Right renal cortex interstitium (tissue), 3 donors: ENCODE data around the gene NFIB. TPM values are rescaled to one million over a fixed set of nuclear protein-coding genes. Genes with fewer than 3 reads are reported as not detected.

ENCODE experiments used
- DNase-seq, 3 donors: peaks; one replicate each; pipeline ENCODE4 v3.0.0-alpha.2; 2013; ENCODE audit warnings: low read depth in 3 of 3, low spot score in 2 of 3
- polyA plus RNA-seq, 3 donors: library from polyadenylated mRNA; unstranded; fragments of 120-200 nt; gene quantifications; one replicate each; pipeline ENCODE4 v1.2.1, GENCODE V29; 2013; ENCODE audit not compliant: insufficient read length in 3 of 3

NFIB gene
- polyA plus RNA-seq, 3 donors, result 18.1 to 19.9 (median 18.4) TPM

- no peak for DNase-seq
These were observed 64.4 kb downstream of the NFIB start for GRCh38 chr9:14249527-14249926.

DNA sequence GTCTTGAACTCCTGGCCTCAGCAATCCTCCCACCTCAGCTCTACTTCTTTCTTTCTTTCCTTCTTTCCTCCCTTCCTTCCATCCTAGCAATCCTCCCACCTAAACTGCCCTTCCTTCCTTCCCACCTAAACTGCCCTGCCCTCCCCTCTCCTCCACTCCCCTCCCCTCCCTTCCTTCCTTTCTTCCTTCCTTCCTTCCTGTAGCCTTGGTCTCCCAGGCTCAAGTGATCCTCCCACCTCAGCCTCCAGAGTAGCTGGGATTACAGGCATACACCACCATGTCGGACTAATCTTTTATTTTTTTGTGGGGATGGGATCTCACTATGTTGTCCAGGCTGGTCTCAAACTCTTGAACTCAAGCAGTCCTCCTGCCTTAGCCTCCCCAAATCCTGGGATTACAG lies 65.8 kb downstream of the NFIB start:
- DNase-seq, result no peak

- no peak for DNase-seq
These were observed 66.4 kb downstream of the NFIB start for GRCh38 chr9:14247577-14247976.

DNA sequence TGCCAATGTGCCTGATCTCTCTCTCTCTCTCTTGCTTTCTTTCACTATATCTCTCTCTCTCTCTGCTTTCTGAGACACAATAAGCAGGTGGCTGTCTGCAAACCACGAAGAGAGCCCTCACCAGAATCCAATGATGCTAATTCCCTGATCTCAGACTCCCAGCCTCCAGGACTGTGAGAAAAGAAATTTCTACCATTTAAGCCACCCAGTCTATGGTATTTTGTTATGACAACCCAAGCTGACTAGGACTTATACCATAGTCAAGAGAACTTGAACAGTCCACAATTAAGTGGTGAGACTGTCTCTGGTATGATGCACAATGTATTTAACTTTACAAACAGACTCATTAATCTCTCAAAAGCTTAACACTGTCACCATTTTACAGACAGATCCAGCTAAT lies 67.0 kb downstream of the NFIB start:
- no peak for DNase-seq

DNA sequence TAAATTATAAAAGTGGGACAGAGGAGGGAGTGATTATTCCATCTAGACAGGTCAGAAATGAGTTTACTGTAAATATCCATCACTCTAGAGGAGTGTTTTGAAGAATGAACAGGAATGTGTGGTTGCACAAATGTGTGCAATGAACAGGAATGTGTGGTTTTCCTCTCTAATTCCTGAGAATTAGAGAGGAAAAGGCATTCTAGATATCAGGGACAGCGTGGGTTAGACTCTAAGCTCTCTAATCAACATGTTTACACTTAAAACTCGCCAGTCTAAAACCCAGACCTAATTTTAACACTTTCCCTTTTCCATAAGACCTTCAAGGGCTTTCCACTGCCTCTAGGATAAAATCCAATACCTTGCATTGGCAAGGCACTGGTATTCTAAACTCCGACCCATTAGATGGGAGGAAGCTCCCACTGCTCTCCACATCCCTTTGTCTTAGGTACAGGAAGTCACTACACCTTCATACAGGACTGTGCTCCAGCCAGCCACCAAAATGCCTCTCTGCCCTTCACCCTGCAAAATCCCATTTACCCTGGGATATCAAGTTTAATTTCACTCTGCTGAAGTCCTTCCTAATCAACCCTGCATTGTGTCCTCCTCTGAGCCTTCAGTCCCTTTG lies 67.9 kb downstream of the NFIB start:
- no peak for DNase-seq

DNA sequence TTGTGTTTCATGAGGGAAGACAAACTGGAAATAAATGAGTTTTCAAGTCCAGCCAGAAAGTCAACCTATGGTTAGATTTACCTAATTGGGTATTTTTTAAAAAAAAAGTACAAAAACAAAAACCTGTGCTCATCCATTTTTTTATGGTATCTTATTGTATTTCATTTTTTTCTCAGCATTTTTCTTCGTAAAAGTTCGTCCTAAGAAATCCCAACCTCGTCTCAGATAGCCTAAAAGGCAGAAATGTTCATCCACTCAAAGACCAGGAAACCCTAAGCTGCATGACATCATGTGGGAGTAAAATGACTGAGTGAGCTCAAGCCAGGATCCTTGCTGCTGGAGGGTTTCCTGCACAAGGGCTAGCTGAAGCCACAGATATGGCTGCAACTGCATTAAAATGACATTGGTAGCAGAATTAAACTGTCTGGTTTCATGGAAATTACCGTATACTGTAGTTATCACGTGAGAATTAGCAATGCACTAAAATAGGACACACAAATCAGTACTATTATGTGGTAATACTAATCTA lies 70.4 kb downstream of the NFIB start:
- DNase-seq, result no peak

DNA sequence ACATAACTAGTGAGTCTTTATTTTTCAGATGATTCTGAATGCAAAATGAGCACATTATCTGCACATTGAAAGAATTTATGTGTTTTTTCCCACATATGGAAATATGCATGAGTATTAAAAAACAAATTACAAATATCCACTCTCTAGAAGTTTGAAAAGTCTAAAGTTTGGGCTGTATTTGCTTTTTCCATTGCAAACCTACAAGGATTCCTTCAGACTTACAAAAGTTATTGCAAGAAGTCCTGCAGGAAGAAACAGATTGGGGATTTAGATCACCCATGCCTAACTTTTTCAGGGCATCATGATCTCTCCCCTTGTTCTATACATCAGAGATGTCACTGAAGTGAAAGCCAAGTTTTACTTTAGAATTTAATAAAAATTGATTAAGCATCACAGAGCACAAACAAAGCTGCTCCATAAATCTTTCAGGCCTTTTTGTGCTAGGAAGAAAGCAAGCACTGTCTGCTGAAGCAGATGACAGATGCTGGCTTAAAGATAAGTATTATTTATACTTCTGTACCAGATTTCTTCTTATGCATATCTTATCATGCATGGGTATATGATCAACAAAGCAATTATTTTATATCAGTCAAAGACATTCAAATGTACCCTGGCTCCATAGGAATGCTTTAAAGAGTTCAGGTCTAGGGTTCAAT lies 71.7 kb downstream of the NFIB start:
- DNase-seq, result no peak

DNA sequence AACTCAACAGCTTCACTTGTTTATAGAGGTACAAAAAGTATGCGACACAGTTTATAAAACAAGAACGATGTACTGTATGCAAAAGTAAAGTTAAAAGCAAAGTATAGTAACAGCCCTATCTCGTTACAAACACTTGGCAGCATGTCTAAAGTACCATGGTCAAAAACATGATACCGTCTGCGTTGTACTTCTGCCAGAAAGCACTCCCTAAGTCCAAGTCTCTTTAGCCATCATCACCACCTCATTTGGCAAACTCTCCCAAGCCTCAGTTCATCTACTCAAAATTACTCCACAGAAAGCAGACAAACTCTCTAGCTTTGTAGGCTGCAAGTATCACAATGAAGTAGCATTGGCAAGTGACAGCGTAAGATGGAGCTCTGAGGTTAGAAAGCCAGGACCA lies 73.4 kb downstream of the NFIB start:
- DNase-seq, result no peak

DNA sequence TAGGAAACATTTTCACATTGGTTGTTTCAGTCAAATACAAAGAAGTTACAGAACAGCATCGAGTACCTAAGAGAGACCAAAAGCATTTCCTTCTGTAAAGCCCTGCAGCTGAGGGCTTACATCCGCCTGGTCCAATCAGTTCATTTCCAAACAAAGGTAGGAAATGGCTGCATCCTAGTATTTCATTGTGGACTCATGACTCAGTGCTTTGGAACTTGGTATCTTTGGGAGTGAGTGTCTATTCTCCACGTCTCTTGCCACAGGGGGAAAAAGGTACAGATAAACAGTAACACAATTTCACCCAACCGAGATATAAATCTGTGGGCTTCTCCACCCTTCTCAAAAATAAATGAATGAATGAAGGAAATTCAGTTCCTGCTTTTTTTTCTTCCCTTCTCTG lies 75.4 kb downstream of the NFIB start:
- DNase-seq, result no peak

DNA sequence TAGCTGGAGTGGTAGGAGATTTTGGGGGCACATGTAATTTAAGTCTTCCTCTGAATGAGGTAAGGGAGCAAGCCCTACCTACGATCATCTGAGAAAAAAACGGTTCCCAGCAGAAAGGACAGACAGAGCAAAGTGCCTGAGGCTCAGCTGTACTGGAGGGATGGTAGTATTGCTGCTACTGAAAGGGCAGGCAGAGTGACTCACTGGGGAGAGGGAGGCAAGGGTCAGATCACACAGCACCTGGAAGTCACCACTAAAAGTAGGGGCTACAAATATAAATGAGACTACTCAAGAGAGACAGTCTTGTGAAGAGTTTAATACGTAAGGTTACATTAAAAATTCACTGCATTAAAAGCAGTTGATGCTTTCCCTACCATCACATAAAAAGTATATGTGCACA lies 75.9 kb downstream of the NFIB start:
- no peak for DNase-seq

DNA sequence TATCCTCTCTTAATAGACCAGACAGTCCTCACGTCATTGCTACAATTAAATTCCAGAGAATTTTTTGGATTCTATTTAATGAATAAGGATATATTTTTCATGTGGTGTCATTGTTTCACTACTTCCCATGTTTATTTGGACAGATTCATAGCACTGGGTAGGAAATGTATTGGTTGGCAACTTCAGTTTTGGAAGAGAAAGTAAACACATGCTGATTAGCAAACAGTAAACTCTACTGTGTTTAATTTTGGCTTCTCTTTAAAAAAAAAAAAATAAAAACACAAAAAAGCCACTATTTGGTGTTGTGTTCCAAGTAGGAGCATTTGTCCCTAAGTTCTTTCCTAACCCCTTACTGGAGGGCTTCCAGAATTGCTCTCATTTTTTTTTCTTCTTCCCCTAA lies 77.3 kb downstream of the NFIB start:
- DNase-seq, result no peak

GRCh38 chr9:14232111-14232510 lies 81.8 kb downstream of the NFIB start:
- no peak for DNase-seq

GRCh38 chr9:14231196-14231990 lies 82.5 kb downstream of the NFIB start:
- no peak for DNase-seq

DNA sequence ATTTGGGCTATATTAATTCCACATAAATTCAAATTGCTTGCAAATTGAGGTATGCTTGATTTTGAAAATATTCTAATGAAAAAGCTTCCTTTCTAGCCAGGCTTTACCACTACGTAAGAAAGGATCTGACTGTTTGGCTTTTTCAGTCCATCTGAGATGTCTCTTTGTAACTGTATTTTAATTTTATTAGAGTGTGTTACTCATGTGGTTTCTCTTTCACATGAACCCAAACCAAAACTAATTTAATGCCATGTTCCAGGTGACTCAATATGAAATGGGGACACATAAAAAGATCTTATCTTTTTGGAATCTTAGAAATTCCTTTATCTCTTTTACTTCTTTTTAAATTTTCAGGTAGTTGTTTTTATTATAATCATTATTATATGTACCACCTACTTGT lies 85.3 kb downstream of the NFIB start:
- no peak for DNase-seq

DNA sequence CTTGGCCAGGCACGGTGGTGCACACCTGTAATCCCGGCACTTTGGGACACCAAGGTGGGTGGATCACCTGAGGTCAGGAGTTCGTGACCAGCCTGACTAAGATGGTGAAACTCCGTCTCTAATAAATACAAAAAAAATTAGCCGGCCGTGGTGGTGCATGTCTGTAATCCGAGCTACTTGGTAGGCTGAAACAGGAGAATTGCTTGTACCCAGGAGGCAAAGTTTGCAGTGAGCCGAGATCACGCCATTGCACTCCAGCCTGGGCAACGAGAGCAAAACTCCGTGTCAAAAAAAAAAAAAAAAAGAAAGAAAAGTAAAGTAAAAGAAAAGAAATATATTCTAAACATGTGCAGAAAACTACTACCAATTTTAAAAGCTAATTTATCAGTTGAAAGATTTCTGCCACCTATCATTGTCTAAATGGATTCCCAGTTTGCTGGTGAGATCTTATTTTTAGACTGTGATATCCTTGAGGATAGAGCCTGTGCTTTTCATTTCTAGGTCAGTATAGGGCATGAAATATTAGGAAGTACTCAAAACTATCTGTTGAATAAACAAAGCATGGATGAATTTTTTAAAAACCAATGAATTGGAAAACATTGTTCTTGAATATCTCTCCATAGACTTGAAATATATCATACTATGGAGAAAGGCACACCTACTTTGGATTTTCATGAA lies 86.9 kb downstream of the NFIB start:
- DNase-seq, result no peak

GRCh38 chr9:14223081-14223480 lies 90.9 kb downstream of the NFIB start:
- DNase-seq, result no peak

DNA sequence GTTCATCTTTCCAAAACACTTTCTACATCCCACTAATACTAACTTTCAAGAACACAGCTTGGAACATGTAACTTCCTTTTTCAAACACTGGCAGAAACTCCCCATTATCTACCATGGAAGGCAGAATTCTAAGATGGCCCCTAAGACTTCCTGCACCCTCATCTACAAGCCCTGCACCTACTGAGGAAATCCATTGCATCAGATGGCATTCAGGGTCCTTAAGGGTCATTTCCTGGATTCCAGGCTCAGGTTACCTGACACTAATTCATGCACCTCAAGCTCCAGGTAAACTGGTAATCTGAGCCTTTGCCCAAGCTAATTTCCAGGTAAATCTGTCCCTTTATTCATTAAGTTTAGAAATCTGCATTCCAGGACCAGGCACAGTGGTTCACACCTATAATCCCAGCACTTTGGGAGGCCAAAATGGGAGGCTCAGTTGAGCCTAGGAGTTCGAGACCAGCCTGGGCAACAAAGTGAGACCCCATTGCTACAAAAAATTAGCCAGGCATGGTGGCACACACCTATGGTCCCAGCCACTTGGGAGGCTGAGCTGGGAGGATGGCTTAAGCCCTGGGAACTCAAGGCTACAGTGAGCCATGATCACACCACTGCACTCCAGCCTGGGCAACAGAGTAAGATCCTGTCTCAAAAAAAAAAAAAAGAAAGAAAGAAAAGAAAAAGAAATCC lies 91.6 kb downstream of the NFIB start:
- DNase-seq, result no peak

- DNase-seq, result no peak
These were observed 92.4 kb downstream of the NFIB start for GRCh38 chr9:14221558-14221957.

DNA sequence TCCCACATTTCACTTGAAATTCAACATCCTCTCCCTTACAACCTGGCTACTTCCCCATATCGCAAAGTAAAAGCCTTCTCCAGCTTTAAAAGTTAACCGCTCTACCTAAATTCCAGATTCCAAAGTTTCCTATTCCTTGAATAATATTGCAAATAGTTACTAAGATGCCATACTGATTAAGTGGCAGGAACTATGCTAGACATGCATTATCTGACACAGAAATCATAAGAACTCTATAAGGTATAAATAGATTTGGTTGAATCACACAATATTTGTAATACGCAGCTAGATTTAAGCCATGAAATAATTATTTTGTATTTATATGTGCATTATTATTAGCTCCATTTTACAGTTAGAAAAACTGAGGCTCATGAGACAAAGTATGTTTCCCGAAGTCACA lies 92.8 kb downstream of the NFIB start:
- DNase-seq, result no peak

DNA sequence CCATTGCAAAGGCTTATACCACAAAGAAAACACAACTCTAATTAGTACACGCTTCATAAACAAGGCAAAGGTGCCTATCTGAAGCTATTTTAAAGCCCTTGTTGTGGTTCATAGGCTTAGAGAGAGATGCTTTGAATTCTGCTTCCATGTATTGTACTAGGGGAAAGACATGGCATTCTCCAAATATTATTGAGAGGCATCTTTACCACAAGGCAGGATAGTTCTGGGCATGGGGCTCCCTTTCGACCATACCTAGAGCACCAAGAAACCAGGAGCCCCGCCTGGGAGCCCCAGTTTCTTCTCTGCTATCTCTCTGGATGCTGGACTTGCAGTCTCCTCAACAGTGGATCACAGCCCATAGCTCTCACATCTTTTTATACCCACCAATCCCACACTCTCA lies 93.7 kb downstream of the NFIB start:
- DNase-seq, result no peak

DNA sequence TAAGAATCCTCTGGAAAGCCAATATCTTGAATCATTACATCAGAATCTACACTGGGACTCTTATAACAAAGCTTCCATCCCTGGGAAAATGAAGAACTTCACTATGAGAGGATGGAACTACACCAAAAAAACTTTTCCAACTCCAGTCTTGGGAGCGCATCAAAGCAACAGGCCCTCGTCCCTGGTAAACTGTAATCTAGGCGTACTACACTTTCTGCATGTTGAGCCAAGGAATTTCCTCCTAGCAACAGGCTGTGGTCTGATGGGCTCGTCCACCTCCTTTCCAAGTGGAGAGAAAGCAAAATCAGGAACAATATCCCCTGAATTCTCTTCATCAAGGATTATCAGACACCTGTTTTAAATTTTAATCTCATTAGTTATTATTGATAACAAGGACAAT lies 94.1 kb downstream of the NFIB start:
- no peak for DNase-seq
